SHP77 (cell line): Measurements from ENCODE around the gene CDC42EP5.
"Not testable (repeated sequence)": the region's sequence is repeated elsewhere in the genome, so short reads cannot be mapped to it uniquely, and the experiment has no call there.

ENCODE experiments used
- DNase-seq, 2 experiments: peaks; one replicate each; lab custom pipeline; 2025; lab: John Stamatoyannopoulos, UW

Gene CDC42EP5

DNA sequence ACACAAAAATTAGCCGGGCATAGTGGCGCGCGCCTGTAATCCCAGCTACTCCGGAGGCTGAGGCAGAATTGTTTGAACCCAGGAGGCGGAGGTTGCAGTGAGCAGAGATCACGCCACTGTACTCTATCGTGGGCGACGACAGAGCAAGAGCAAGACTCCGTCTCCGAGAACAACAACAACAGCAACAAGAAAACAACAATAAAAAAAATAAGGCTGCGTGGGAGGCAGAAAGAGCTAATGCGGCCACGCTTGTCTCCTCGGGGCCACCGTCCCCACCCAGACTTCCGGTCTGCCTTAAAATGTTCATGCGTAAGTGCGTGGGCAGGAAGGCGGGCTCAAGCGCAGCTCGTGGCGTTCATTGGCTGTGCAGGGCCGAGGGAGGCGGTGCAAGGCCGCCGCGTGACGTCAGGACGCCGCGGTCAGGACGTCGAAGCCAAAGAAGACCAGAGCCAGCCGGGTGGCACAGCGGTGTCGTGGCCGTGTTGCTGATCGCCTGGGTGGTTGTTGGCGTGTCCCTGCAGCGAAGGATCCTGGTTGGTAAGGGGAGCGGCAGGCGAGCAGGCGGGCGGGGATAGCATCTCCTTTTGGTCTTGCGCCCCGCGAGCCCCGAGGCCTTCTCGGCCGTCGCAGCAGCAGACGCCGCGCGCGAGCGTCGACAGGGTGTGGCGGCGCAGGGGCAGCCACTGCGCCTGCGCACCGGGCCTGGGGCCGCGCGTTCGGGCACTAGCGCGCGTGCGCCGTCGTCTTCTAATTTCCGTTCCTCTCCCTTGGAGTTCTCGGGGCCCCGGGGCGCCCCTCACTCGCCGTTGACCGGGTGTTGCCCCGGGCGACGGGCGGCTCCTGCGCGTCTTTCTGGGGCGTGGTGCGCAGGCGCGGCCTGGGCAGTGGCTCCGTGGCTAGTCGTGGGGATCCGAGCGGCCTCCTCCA lies 24.1 kb downstream of the CDC42EP5 start, which contains the start of gene LENG8:
TSS of gene LENG8 (plus strand) at position 426 of the 927 bp plus-strand sequence. CDS start 2,146 bp downstream, outside the sequence.
- peak; percentile 90 to 93 for DNase-seq

DNA sequence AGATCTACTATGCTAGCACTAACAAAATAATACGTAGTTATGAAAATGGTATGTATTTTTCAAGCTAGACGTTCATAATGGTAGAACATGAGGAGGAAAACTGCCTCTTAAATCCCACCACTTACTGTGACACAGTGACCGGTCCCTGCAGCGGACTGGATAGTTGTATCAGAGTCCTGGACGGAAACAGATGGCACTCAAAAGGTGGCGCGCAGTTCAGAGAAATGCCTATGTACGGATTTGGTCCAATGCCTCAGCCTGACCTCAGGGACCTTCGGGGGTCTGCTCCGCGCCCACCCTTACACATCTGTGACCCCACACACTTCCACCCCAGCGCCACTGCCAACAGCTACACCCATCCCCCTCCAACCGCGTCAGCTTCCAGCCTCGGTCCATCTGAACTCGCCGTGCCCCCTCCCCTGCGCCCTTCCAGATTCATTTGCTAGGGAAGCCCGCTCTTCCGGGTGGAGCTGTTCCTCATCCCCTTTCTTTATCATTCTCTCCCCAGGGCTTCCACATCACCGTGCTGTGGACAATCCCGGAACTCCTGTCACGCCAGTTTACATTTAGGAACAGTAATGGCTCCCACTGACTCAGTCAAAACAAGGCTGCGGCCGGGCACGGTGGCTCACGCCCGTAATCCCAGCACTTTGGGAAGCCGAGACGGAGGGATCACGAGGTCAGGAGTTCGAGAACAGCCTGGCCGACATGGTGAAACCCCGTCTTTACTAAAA lies 24.9 kb downstream of the CDC42EP5 start:
- peak in 1 of 2 experiments; percentile 37 for DNase-seq

GRCh38 chr19:54446349-54446748 lies 26.7 kb downstream of the CDC42EP5 start:
- not testable (repeated sequence) for DNase-seq

- DNase-seq: no peak
Measured at GRCh38 chr19:54444737-54445136, 28.4 kb downstream of the CDC42EP5 start.

DNA sequence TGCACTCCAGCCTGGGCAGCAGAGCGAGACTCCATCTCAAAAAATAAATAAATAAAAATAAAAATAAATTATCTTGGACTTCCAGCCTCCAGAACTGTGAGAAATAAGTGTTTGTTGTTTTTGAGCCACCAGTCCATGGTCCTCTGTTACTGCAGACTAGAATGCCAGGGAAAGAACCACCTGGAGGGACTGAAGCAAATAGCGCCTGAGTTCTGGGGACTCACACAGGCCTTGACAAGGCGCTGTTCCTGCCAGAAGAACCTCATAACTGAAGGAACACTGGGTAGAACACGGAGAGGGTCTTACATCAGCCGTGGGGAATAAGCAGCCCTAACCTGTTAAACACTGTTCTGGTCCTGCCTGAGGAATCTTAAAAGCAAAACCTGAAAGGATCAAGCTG lies 32.5 kb downstream of the CDC42EP5 start:
- DNase-seq: no peak

DNA sequence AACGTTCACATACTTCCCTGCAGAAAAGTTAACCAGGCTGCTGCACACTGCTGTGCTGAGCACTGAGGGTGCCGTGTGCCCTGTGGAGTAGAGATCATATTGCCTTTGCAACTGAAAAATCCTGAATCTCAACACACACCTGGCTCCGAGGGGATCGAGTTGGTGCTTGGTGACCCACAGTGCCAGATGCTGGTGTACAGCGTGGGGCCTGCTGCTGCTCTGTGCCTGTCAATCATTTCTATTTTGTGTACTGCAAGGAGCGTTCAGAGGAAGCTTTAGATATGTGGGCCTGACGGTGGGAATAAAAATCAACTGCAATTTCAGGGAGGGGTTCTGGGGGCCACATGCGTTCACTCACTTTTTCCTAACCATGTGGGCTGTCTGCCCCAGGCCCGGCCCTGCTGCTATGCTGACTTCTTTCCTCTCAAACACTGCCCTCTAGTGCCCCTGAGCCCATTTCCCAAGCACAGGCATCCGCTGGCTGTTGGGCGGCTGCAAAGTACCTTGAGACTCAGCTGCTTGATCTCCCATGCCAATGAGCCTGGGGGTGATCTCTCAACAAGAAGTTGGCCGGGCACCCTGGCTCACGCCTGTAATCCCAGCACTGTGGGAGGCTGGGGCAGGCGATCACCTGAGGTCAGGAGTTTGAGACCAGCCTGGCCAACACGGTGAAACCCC lies 33.8 kb downstream of the CDC42EP5 start:
- peak; percentile 40 to 46 for DNase-seq

DNA sequence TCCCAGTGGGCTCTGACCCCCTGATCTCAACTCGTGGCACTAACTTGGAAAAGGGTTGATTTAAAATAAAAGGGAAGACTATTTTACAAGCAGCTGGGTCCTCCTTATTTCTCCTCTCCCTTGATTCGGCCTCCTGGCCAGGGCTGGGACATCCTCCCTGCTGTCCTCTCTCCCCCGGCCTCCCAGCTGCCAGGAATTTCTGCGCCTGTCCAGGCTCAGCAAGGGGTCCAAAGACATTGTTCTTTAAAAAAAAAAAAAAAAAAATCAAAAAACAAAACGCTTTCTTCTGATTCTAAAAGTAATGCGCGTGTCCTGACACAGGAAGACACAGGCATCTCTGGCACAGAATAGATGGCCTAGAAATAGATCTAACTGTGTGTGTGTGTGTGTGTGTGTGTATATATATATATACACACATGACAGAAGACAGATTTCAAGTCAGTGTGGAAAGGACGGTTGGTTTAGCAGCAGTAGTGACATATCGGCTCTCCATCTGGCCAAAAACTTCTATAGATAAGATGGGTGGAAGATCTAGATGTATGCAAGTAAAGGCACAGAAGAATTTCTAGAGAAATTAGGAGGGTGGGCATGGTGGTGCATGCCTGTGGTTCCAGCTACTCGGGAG lies 36.4 kb downstream of the CDC42EP5 start:
- DNase-seq: no peak

- DNase-seq: no peak
Measured at GRCh38 chr19:54436031-54436523, 37.0 kb downstream of the CDC42EP5 start.

GRCh38 chr19:54435551-54436016 lies 37.5 kb downstream of the CDC42EP5 start:
- DNase-seq: no peak

DNA sequence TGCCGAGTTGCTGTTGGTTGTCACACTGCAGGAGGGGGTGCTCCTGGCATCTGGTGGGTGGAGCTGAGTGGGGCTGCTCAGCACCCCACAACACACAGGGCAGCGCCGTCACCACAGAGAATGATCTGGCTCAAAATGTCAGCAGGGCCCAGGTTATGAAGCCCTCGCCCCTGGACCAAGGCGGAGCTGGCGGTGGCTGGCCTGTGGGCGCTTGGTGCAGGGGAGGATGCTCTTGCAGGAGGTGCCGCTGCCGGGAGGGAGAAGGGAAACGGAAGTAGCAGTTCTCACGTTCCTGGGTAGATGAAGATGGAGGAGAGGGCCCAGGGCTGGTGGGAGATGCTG lies 38.3 kb downstream of the CDC42EP5 start:
- DNase-seq: no peak

DNA sequence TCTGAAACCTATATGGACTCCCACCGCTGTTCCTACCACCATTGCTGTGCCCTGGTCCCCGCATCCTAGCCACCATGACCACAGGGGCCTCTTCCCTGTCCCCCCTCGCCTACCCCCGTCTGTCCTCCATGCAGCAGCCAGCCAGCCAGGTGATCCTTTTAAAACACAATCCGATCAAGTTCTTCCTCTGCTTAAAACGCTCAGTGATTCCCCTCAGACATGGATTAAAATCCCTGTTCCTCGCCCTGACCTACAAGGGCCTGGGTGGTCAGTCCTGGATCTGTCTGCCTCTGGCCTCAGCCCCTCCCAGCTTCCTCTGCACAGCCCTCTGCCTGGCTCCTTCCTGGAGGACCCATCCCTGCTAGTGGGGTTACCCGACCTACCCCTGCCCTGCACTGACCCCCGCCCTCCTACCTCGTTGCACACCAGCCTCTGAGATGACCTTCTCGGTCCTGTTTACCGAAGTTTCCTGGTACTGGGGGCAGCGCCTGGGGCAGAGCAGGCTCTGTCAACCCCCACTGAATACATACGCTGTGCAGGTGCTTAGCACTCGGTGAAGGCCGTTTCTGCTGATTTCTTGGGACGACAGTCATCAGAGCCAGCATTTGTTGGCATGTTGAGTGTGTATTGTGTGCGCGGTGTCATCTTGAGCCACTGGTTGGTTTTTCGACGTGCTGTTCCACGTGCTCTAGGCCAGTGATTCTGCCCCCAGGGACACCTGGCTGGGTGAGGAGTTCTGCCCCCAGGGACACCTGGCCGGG lies 38.8 kb downstream of the CDC42EP5 start:
- DNase-seq: no peak

DNA sequence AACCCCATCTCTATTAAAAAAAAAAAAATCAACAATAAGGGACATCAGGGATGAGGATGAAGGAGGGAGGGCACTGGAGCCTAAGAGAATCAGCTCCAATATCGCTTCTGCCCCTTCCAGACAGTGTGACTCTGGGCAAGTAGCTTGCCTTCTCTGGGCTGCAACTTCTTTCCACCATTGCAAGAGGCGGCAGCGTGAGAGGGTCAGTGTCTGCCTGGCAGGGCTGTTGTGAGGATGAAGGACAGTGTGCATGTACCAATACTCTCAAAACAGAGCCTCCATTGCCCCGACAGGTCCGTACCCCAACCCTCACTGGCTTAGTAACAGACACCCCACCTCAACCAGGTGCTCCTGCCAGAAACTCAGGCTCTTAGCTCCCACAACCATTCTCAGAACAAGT lies 39.4 kb downstream of the CDC42EP5 start:
- no peak for DNase-seq

DNA sequence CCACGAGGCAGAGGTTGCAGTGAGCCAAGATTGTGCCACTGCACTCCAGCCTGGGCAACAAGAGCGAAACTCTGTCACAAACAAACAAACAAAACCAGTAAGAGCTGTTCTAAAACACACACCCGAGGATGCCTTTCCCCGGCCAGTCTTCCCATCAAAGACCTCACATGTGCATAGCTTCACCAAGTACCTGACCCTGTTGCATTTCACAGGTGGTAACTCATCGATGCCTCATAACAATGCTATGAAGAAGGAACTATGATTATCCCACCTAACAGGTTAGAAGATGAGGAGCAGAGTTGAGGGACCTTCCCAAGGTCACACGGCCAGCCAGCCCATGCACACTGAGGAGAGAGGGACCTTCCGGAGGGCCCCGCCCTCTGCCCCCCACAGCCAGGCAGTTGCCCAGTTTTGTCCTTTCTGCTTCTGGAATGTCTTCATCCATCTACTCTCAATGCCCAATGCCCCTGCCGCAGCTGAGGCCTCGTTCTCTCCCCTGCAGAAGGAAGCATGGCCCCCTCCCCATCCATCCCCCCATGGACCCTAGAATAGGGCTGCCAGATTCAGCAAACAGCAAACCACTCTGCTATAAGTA lies 40.9 kb downstream of the CDC42EP5 start:
- DNase-seq: no peak

DNA sequence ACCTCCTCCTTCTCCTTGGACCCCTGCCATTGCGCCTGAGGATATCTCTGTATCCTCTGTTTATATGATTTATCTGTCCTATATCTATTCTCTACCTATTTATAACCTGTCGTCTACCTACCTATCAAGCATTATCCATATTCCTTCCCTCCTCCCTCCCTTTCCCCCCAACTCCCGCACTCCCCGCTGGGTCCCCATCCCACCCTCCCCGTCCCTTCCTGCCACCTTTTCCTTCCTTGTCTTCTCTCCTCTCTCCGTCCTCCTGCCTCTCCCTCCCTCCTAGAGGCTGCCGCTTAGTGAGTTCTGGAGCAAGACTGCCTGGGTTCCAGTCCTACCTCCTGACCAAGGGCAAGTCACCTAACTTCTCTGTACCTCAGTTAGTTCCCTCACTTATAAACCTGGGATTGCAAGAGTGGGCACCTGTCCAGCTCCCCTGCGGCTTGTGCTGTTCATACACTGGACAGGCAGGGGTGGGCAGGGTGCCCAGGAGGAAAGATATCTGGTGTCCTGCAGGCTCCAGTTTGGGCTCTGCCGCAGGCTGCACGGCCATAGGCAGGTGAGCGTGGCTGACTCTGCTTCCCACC lies 41.7 kb downstream of the CDC42EP5 start:
- peak in 1 of 2 experiments; percentile 29 for DNase-seq

- DNase-seq: no peak
Measured at GRCh38 chr19:54430306-54431254, 42.5 kb downstream of the CDC42EP5 start.

- DNase-seq: no peak
Measured at GRCh38 chr19:54429545-54430227, 43.4 kb downstream of the CDC42EP5 start.

DNA sequence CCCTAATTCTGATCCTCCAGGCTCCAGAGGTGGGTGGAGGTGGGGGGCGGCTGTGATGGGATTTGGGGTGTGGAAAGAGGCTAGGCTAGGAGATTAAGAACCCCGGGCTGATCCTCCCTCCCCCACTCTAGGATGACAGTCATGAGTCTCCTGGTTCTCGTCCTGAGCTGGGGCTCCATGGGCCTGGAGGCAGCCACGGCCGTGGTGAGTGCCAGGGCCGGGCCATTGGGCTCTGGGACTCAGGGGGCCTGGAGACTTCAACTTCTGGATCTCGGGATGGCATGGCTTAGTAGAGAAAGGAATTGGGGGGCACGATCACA lies 44.0 kb downstream of the CDC42EP5 start:
- no peak for DNase-seq

DNA sequence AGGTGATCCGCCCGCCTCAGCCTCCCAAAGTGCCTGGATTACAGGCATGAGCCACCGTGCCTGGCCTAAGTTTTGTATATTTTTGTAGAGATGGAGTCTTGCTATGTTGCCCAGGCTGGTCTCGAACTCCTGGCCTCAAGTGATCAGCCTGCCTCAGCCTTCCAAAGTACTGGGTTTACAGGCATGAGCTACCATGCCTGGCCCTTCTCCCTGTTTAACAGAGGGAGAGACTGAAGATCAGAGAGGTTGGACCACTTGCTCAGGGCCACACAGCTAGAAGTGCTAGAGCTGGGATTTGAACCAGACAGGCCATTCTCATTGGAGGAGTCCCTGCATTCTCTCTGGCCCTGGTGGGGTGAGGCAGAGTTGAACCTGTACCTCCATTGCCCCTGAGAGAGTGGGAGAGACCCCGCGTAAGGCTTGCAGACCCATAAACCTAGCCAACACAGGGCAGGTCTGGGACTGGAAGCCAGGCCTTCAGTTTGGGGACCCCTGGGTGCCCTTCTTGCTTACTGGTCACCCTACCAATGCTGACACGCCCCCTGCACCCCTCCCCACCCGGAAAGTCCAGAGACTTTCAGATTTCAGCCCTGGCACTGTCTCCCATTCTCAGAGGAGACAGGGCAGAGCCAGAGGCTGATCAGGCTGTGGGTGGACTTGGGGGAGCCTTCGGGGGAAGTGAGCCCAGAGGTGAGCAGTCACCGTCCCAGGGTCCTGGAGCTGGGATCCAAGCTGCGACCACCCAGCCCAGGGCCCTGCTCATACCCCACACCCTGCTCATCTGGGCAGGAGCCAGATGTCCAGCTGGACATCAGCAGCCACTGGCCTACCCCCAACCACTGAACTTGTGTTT lies 44.5 kb downstream of the CDC42EP5 start:
- DNase-seq: no peak
